Activated T-helper 1 cell treated with anti-CD3 and anti-CD28 coated beads, Interleukin-12 subunit alpha, Interleukin-12 subunit beta, Interleukin-2, Interleukin-4 antibody, amounts not matched to agents 30 ng/mL and 10 ng/mL and 1 ng/mL, durations not matched to agents 14 hours and 24 hours and 36 hours (primary cell): ENCODE data around the gene C1orf53. TPM values are rescaled to one million over a fixed set of nuclear protein-coding genes. Genes with fewer than 3 reads are reported as not detected.

ENCODE experiments used
- DNase-seq: peaks from one replicate; pipeline ENCODE4 v3.0.0; 2021; ENCODE audit warnings: low spot score
- H3K27ac Mint-ChIP-seq: one replicate; pipeline ENCODE4 v1.8.0; 2021; ENCODE audit warnings: mild to moderate bottlenecking, mixed read lengths
- H3K27me3 Mint-ChIP-seq: one replicate; pipeline ENCODE4 v1.8.0; 2022; ENCODE audit warnings: mild to moderate bottlenecking, moderate library complexity, mixed read lengths; ENCODE audit not compliant: insufficient read depth
- H3K36me3 Mint-ChIP-seq: one replicate; pipeline ENCODE4 v1.8.0; 2021; ENCODE audit warnings: low read depth, mixed read lengths
- H3K4me1 Mint-ChIP-seq: one replicate; pipeline ENCODE4 v1.8.0; 2021; ENCODE audit warnings: low read depth, mixed read lengths
- H3K4me3 Mint-ChIP-seq: one replicate; pipeline ENCODE4 v1.8.0; 2021; ENCODE audit warnings: mild to moderate bottlenecking, moderate library complexity, mixed read lengths
- H3K9me3 Mint-ChIP-seq: one replicate; pipeline ENCODE4 v1.8.0; 2021; ENCODE audit warnings: mixed read lengths
- intact Hi-C: fragments of 100-400 bp; cut with micrococcal nuclease; formaldehyde crosslinking; loops from one replicate; pipeline ENCODE4 v1.15.1; 2024
- total RNA-seq: library from RNA; stranded (reverse); gene quantifications from 2 replicates; pipeline ENCODE4 v1.2.3, GENCODE V29; 2022

C1orf53 gene
- total RNA-seq, 1 donor from 2014 or later: 1.3 TPM

- peaks cover 37% of the 10 kb centered on the region for H3K27me3 Mint-ChIP-seq
- DNase-seq: no peak
- no peaks in the 10 kb centered on the region for H3K9me3 Mint-ChIP-seq
- no peak overlapping the region for H3K4me3 Mint-ChIP-seq
- no peaks in the 10 kb centered on the region for H3K4me1 Mint-ChIP-seq
- H3K36me3 Mint-ChIP-seq: no peaks in the 10 kb centered on the region
- intact Hi-C loops: no loop called here
- no peak overlapping the region for H3K27ac Mint-ChIP-seq
Observed at GRCh38 chr1:197890936-197891335, 11.5 kb upstream of the C1orf53 start.

- H3K27me3 Mint-ChIP-seq: peaks cover 40% of the 10 kb centered on the region
- no peak for DNase-seq
- H3K27ac Mint-ChIP-seq: no peak overlapping the region
- no peaks in the 10 kb centered on the region for H3K36me3 Mint-ChIP-seq
- no peak overlapping the region for H3K4me3 Mint-ChIP-seq
- intact Hi-C loops: no loop called here
- H3K4me1 Mint-ChIP-seq: no peaks in the 10 kb centered on the region
- no peaks in the 10 kb centered on the region for H3K9me3 Mint-ChIP-seq
Observed at GRCh38 chr1:197892684-197893083, 9.7 kb upstream of the C1orf53 start.

- H3K4me1 Mint-ChIP-seq: peaks cover 2% of the 10 kb centered on the region
- H3K27ac Mint-ChIP-seq: no peak overlapping the region
- no peaks in the 10 kb centered on the region for H3K9me3 Mint-ChIP-seq
- H3K4me3 Mint-ChIP-seq: no peak overlapping the region
- intact Hi-C loops: no loop called here
- H3K36me3 Mint-ChIP-seq: no peaks in the 10 kb centered on the region
- no peak for DNase-seq
- peaks cover 35% of the 10 kb centered on the region for H3K27me3 Mint-ChIP-seq
Observed at GRCh38 chr1:197896301-197896700, 6.1 kb upstream of the C1orf53 start.

GRCh38 chr1:197899037-197899436, 3.4 kb upstream of the C1orf53 start:
- Mint-ChIP-seq H3K27me3 (peaks cover 33% of the 10 kb centered on the region), H3K36me3 (peaks cover 2% of the 10 kb centered on the region), H3K4me3 (no peak overlapping the region), H3K9me3 (no peaks in the 10 kb centered on the region), H3K27ac (no peak overlapping the region), H3K4me1 (peaks cover 17% of the 10 kb centered on the region)
- intact Hi-C loops: no loop called here
- DNase-seq: no peak

- H3K4me1 Mint-ChIP-seq: peaks cover 17% of the 10 kb centered on the region
- peaks cover 52% of the 10 kb centered on the region for H3K27me3 Mint-ChIP-seq
Observed at GRCh38 chr1:197902131-197902453, 338 bp upstream of the C1orf53 start.

GRCh38 chr1:197903196-197903514, 725 bp downstream of the C1orf53 start:
- H3K4me3 Mint-ChIP-seq: peak overlapping the region; percentile 91
- peaks cover 5% of the 10 kb centered on the region for H3K36me3 Mint-ChIP-seq
- H3K27me3 Mint-ChIP-seq: peaks cover 59% of the 10 kb centered on the region
- intact Hi-C loops: loop anchor here (2.0 to 10.0 kb wide), 3 partner anchors 16 to 782 kb away; partner anchors contain the start of gene NEK7
- H3K9me3 Mint-ChIP-seq: no peaks in the 10 kb centered on the region
- H3K4me1 Mint-ChIP-seq: peaks cover 19% of the 10 kb centered on the region
- DNase-seq: no peak
- peak overlapping the region; percentile 93 for H3K27ac Mint-ChIP-seq

More at GRCh38 chr1:197902131-197902453, 338 bp upstream of the C1orf53 start:
- Mint-ChIP-seq H3K36me3 (peaks cover 2% of the 10 kb centered on the region), H3K27ac (peak overlapping the region; percentile 74), H3K9me3 (no peaks in the 10 kb centered on the region), H3K4me3 (peak overlapping the region; percentile 84)
- intact Hi-C loops: loop anchor here (1.0 to 10.0 kb wide), 6 partner anchors 8 to 783 kb away; partner anchors contain the start of gene NEK7
- no peak for DNase-seq

- Mint-ChIP-seq H3K4me1 (peaks cover 30% of the 10 kb centered on the region), H3K9me3 (no peaks in the 10 kb centered on the region), H3K27ac (no peak overlapping the region), H3K36me3 (peaks cover 5% of the 10 kb centered on the region), H3K27me3 (peaks cover 68% of the 10 kb centered on the region), H3K4me3 (no peak overlapping the region)
- DNase-seq: no peak
- intact Hi-C loops: loop anchor here (10.0 kb wide), 2 partner anchors 251 to 781 kb away; partner anchors contain the start of gene NEK7
Observed at GRCh38 chr1:197904126-197904787, 1.8 kb downstream of the C1orf53 start.

- H3K36me3 Mint-ChIP-seq: peaks cover 5% of the 10 kb centered on the region
- DNase-seq: no peak
- no peaks in the 10 kb centered on the region for H3K9me3 Mint-ChIP-seq
- intact Hi-C loops: loop anchor here (10.0 kb wide), 2 partner anchors 249 to 779 kb away; partner anchors contain the start of gene NEK7
- H3K4me3 Mint-ChIP-seq: no peak overlapping the region
- H3K27ac Mint-ChIP-seq: no peak overlapping the region
- peaks cover 76% of the 10 kb centered on the region for H3K27me3 Mint-ChIP-seq
- H3K4me1 Mint-ChIP-seq: peaks cover 44% of the 10 kb centered on the region
Observed at GRCh38 chr1:197905699-197906351, 3.4 kb downstream of the C1orf53 start.

- Mint-ChIP-seq H3K36me3 (peaks cover 4% of the 10 kb centered on the region), H3K27me3 (peaks cover 93% of the 10 kb centered on the region), H3K27ac (no peak overlapping the region), H3K4me1 (peaks cover 46% of the 10 kb centered on the region), H3K9me3 (no peaks in the 10 kb centered on the region), H3K4me3 (no peak overlapping the region)
- no peak for DNase-seq
- intact Hi-C loops: loop anchor here (10.0 kb wide), 2 partner anchors 247 to 777 kb away; partner anchors contain the start of gene NEK7
Observed at GRCh38 chr1:197907846-197908616, 5.6 kb downstream of the C1orf53 start.

- no peak for DNase-seq
Observed at GRCh38 chr1:197908716-197909220, 6.3 kb downstream of the C1orf53 start.

GRCh38 chr1:197909384-197909783, 7.0 kb downstream of the C1orf53 start:
- Mint-ChIP-seq H3K27me3 (peaks cover 95% of the 10 kb centered on the region), H3K4me1 (peaks cover 46% of the 10 kb centered on the region), H3K4me3 (no peak overlapping the region), H3K27ac (no peak overlapping the region), H3K36me3 (peaks cover 5% of the 10 kb centered on the region), H3K9me3 (no peaks in the 10 kb centered on the region)
- no peak for DNase-seq
- intact Hi-C loops: loop anchor here (10.0 kb wide), 2 partner anchors 245 to 775 kb away; partner anchors contain the start of gene NEK7

More at GRCh38 chr1:197908716-197909220, 6.3 kb downstream of the C1orf53 start:
- peaks cover 94% of the 10 kb centered on the region for H3K27me3 Mint-ChIP-seq
- peaks cover 3% of the 10 kb centered on the region for H3K36me3 Mint-ChIP-seq
- no peaks in the 10 kb centered on the region for H3K9me3 Mint-ChIP-seq
- H3K27ac Mint-ChIP-seq: no peak overlapping the region
- peak overlapping the region; percentile 25 for H3K4me3 Mint-ChIP-seq
- intact Hi-C loops: loop anchor here (10.0 kb wide), 2 partner anchors 246 to 776 kb away; partner anchors contain the start of gene NEK7
- peaks cover 46% of the 10 kb centered on the region for H3K4me1 Mint-ChIP-seq

- H3K4me3 Mint-ChIP-seq: peak overlapping the region; percentile 66
- DNase-seq: no peak
- intact Hi-C loops: loop anchor here (1.0 to 5.0 kb wide), 3 partner anchors 8 to 557 kb away; partner anchors contain the start of gene C1orf53
Observed at GRCh38 chr1:197910120-197910991, 7.9 kb downstream of the C1orf53 start.

More at GRCh38 chr1:197910120-197910991, 7.9 kb downstream of the C1orf53 start:
- Mint-ChIP-seq H3K9me3 (no peaks in the 10 kb centered on the region), H3K27me3 (peaks cover 95% of the 10 kb centered on the region), H3K36me3 (peaks cover 5% of the 10 kb centered on the region), H3K4me1 (peaks cover 46% of the 10 kb centered on the region), H3K27ac (peak overlapping the region; percentile 64)
